Measurements from ENCODE around the gene LRRC10B. TPM values are rescaled to one million over a fixed set of nuclear protein-coding genes. Genes with fewer than 3 reads are reported as not detected.

Gene LRRC10B
- total RNA-seq (2021) = 0.31 and 0.39 TPM in 2 replicates
- long read RNA-seq = 0 reads

DNA sequence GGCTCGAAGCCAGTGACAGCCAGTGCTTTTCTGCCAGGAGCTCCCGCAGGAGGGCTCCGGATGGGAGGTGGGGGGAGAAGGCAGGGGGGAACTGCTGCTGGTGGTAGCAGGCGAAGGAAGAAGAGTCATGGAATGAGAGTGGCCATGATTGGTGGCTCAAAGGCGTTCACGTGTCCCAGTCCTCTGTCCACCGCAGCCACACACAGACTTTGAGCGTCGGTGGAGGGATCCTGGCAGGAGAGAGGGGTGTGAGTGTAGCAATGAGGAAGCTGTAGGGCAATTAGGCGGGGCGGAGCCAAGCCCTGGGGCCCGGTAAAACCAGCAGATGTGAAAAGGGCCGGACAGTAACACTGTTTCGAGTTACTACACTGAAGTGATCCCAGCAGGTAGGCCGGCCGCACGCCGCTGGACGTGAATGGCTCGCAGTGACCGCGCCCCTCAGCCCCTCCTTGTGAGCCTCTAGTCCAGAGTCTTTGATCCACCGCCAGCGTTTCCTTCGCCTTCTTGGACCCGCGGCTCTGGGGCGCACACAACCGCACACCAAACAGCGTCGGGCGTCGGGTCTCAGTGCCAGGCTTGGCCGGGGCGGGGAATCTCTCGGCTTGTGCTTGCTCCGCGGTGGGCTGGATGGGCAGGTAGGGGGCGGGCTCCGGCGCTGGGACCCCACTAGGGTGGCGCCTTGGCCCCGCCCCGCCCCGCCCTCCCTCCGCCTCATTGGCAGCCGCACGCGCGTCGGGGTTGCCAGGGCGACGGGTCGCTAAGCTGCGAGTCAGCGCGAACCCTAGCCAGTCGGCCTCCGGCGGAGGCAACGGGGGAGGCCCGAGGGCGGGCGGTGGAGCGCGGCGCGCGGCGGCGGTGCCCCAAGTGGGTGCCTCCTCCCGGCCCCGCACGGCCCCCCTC is at the start of gene LRRC10B:
LRRC10B (plus strand) TSS at position 788 of the 900 bp plus-strand sequence. CDS start 250 bp downstream, outside the sequence.
- H3K4me1 ChIP-seq (ENCODE audit: insufficient read depth, low read length) = peaks cover 3% of the 10 kb centered on the region; the same call in 1 of the 2 replicates
- no peak within 1 kb of the TSS for H3T11ph ChIP-seq (ENCODE audit: low read length)
- H3K23ac ChIP-seq (ENCODE audit: insufficient read length, low read depth, low read length) = no peak within 1 kb of the TSS
- no peak within 1 kb of the TSS for H4K8ac ChIP-seq (replicated peaks; ENCODE audit: insufficient read length, low read depth, low read length)
- H3K27ac Mint-ChIP-seq = peak within 1 kb of the TSS in 1 of 3 experiments; percentile 81; a peak in 1 of 7 replicates
- TF ChIP-seq, protein P1, sequence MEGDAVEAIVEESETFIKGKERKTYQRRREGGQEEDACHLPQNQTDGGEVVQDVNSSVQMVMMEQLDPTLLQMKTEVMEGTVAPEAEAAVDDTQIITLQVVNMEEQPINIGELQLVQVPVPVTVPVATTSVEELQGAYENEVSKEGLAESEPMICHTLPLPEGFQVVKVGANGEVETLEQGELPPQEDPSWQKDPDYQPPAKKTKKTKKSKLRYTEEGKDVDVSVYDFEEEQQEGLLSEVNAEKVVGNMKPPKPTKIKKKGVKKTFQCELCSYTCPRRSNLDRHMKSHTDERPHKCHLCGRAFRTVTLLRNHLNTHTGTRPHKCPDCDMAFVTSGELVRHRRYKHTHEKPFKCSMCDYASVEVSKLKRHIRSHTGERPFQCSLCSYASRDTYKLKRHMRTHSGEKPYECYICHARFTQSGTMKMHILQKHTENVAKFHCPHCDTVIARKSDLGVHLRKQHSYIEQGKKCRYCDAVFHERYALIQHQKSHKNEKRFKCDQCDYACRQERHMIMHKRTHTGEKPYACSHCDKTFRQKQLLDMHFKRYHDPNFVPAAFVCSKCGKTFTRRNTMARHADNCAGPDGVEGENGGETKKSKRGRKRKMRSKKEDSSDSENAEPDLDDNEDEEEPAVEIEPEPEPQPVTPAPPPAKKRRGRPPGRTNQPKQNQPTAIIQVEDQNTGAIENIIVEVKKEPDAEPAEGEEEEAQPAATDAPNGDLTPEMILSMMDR (conservative IDR thresholded peaks at IDR 0.05) = 0 out of 3 replicates have a peak, but pooled peaks have one; percentile 28
- no peak within 1 kb of the TSS for H3K18ac ChIP-seq (ENCODE audit: insufficient read length, low read depth, low read length)
- H3K27me3 Mint-ChIP-seq (ENCODE audit: low read depth) = peaks cover 83% of the 10 kb centered on the region
- no peak within 1 kb of the TSS for H2BK5ac ChIP-seq (ENCODE audit: insufficient read length, low read length)
- WGBS (ENCODE audit: extremely low coverage, insufficient read length, low lambda C conversion rate) = no CpG with 5 or more reads among the region's 74 CpGs
- no peak within 1 kb of the TSS for H2BK15ac ChIP-seq (ENCODE audit: low read depth, low read length)
- H3K9me3 Mint-ChIP-seq = no peaks in the 10 kb centered on the region; a peak in 1 of 5 replicates
- H3K36me3 Mint-ChIP-seq (ENCODE audit: insufficient read depth in 1 of 3, low read depth in 3 of 3) = no peaks in the 10 kb centered on the region; a peak in 1 of 7 replicates
- no peaks in the 10 kb centered on the region for H3K23me2 ChIP-seq (ENCODE audit: insufficient read length, low read depth, low read length, poor library complexity, severe bottlenecking)
- H3K4ac ChIP-seq (ENCODE audit: low read depth, low read length) = no peak within 1 kb of the TSS
- no peak within 1 kb of the TSS for H4K91ac ChIP-seq (ENCODE audit: insufficient read length, low read depth, low read length)
- no peak within 1 kb of the TSS for H3K9ac ChIP-seq (ENCODE audit: extremely low read depth, insufficient read length, low read length)
- H3K14ac ChIP-seq (ENCODE audit: insufficient read depth, low read length) = no peak within 1 kb of the TSS
- H3K4me1 Mint-ChIP-seq = peaks cover 40 to 41% of the 10 kb centered on the region in 2 experiments
- H3K79me1 ChIP-seq (ENCODE audit: insufficient read depth, low read depth, low read length, poor library complexity, severe bottlenecking) = no peaks in the 10 kb centered on the region
- no peaks in the 10 kb centered on the region for H4K20me1 ChIP-seq (ENCODE audit: control insufficient read depth, insufficient read depth, insufficient read length)
- peaks cover 18% of the 10 kb centered on the region for H3K27me3 ChIP-seq (ENCODE audit: insufficient read depth, low read length)
- peak within 1 kb of the TSS; percentile 66 to 85 for H3K4me3 Mint-ChIP-seq
- H3K56ac ChIP-seq (ENCODE audit: insufficient read length, low read depth, low read length) = no peak within 1 kb of the TSS
- no peak within 1 kb of the TSS for H3K27ac ChIP-seq (ENCODE audit: insufficient read length, low read depth, low read length)
- peak within 1 kb of the TSS; percentile 55 for H3K4me2 ChIP-seq (ENCODE audit: insufficient read depth, insufficient read length, low read length)
- H2BK20ac ChIP-seq (ENCODE audit: low read depth, low read length, poor library complexity, severe bottlenecking) = no peak within 1 kb of the TSS
- H2BK120ac ChIP-seq (ENCODE audit: low read depth, low read length, poor library complexity, severe bottlenecking) = no peak within 1 kb of the TSS
- H2BK12ac ChIP-seq (ENCODE audit: insufficient read length, low read depth, low read length) = no peak within 1 kb of the TSS
- no peak within 1 kb of the TSS for H2AK5ac ChIP-seq (ENCODE audit: insufficient read length, low read length)
- H2AFZ ChIP-seq (ENCODE audit: low read length) = no peak within 1 kb of the TSS
- H4K5ac ChIP-seq (ENCODE audit: insufficient read length, low read depth, low read length) = no peak within 1 kb of the TSS
- peak; percentile 95 for DNase-seq
- H3K79me2 ChIP-seq (ENCODE audit: insufficient read depth, low read length) = no peaks in the 10 kb centered on the region
- H3K9me3 ChIP-seq (ENCODE audit: control insufficient read depth, low read depth, low read length) = no peaks in the 10 kb centered on the region
